B cell (primary cell): ENCODE results near the gene MYADML2. TPM values are rescaled to one million over a fixed set of nuclear protein-coding genes. Genes with fewer than 3 reads are reported as not detected.
A peak's percentile ranks its signal among the peaks of the same experiment; 100 is the strongest.

Source experiments
- ATAC-seq: fragments of 200-7000 bp; cut with Tn5 transposase; one replicate; pipeline ENCODE4 v1.10.0; 2021; ENCODE audit warnings: low read depth, mild to moderate bottlenecking, moderate number of reproducible peaks, moderate library complexity
- CTCF ChIA-PET: fragments of 350-600 bp; sonication (Branson Sonifier 250); formaldehyde crosslinking; loops from one replicate; lab custom pipeline; 2021; ENCODE audit warnings: antibody characterized with exemption, inconsistent platforms; lab: Charles Lee
- POLR2A ChIA-PET: fragments of 350-600 bp; sonication (Branson Sonifier 250); formaldehyde crosslinking; loops from one replicate; lab custom pipeline; 2021; ENCODE audit warnings: antibody characterized with exemption; lab: Charles Lee
- DNase-seq: peaks from one replicate; pipeline ENCODE4 v3.0.0; 2013
- H2AFZ ChIP-seq: 2 replicates; pipeline ENCODE4 v1.6.1; 2012; ENCODE audit warnings: mild to moderate bottlenecking, low read depth, low read length; ENCODE audit not compliant: insufficient read depth, poor library complexity, severe bottlenecking
- H3K27ac ChIP-seq, 2 donors: 1 replicate in 1 of 2; 2 replicates in 1 of 2; pipeline ENCODE4 v1.5.1; 2012 to 2013; ENCODE audit warnings: low read length in 2 of 2, mild to moderate bottlenecking in 2 of 2, moderate library complexity in 1 of 2
- H3K27me3 ChIP-seq, 4 experiments: fragments of 200-600 bp in 1 of 4; sonication (generic) in 1 of 4; replicated peaks in 1 of 4; 1 replicate in 2 of 4; 2 replicates in 2 of 4; pipeline versions ENCODE4 v1.6.1 to v1.7.0; 2013 to 2016; ENCODE audit warnings: low read length in 3 of 4, mild to moderate bottlenecking in 2 of 4, mixed read lengths in 1 of 4, moderate library complexity in 1 of 4; ENCODE audit not compliant: insufficient read depth in 4 of 4, control insufficient read depth in 3 of 4; ENCODE audit errors: control extremely low read depth in 1 of 4
- H3K36me3 ChIP-seq, 2 experiments: replicated peaks in 1 of 2; 1 replicate in 1 of 2; 2 replicates in 1 of 2; pipeline versions ENCODE4 v1.6.1 to v1.7.1; 2013; ENCODE audit warnings: low read length in 1 of 2; ENCODE audit not compliant: insufficient read depth in 2 of 2, control insufficient read depth in 1 of 2; ENCODE audit errors: control extremely low read depth in 1 of 2, extremely low read depth in 1 of 2
- H3K4me1 ChIP-seq, 2 donors: fragments of 200-600 bp in 1 of 2; sonication (generic) in 1 of 2; 1 replicate in 1 of 2; 2 replicates in 1 of 2; pipeline versions ENCODE4 v1.5.1 to v1.6.1; 2013 to 2017; ENCODE audit warnings: low read length in 2 of 2; ENCODE audit not compliant: control insufficient read depth in 2 of 2, insufficient read depth in 2 of 2
- H3K4me2 ChIP-seq: replicated peaks from 2 replicates; pipeline ENCODE3; 2012; ENCODE audit warnings: mild to moderate bottlenecking, low read depth, low read length; ENCODE audit not compliant: poor library complexity, severe bottlenecking
- H3K4me3 ChIP-seq, 5 experiments: fragments of 200-600 bp in 1 of 5; sonication (generic) in 1 of 5; 1 replicate in 3 of 5; 2 replicates in 2 of 5; pipeline versions ENCODE4 v1.5.1 to v1.7.0; 2011 to 2016; ENCODE audit warnings: low read length in 4 of 5, mild to moderate bottlenecking in 4 of 5, low read depth in 2 of 5, control low read depth in 1 of 5, moderate library complexity in 1 of 5; ENCODE audit not compliant: insufficient read depth in 1 of 5; ENCODE audit errors: control extremely low read depth in 1 of 5, extremely low read depth in 1 of 5
- H3K79me2 ChIP-seq: fragments of 200-600 bp; sonication (generic); one replicate; pipeline ENCODE4 v1.6.0; 2016; ENCODE audit warnings: low read length; ENCODE audit not compliant: control insufficient read depth, insufficient read depth
- H3K9ac ChIP-seq: fragments of 200-600 bp; sonication (generic); 2 replicates; pipeline ENCODE4 v1.6.1; 2017; ENCODE audit warnings: mild to moderate bottlenecking, low read length, moderate library complexity
- H3K9me3 ChIP-seq, 3 donors: one replicate each; pipeline versions ENCODE4 v1.6.1 to v1.7.1; 2013; ENCODE audit warnings: low read length in 2 of 3; ENCODE audit not compliant: control insufficient read depth in 2 of 3, insufficient read depth in 1 of 3; ENCODE audit errors: control extremely low read depth in 1 of 3
- H4K20me1 ChIP-seq: 2 replicates; pipeline ENCODE4 v1.6.0; 2012; ENCODE audit warnings: mild to moderate bottlenecking, low read length; ENCODE audit not compliant: insufficient read depth, control insufficient read depth, poor library complexity, severe bottlenecking
- H3K27ac Mint-ChIP-seq: one replicate; pipeline ENCODE4 v1.8.0; 2021; ENCODE audit warnings: mixed read lengths
- H3K27me3 Mint-ChIP-seq: one replicate; pipeline ENCODE4 v1.8.0; 2021; ENCODE audit warnings: mixed read lengths
- H3K4me1 Mint-ChIP-seq: one replicate; pipeline ENCODE4 v1.8.0; 2021; ENCODE audit warnings: mixed read lengths
- H3K4me3 Mint-ChIP-seq: one replicate; pipeline ENCODE4 v1.8.0; 2021; ENCODE audit warnings: mixed read lengths
- H3K9me3 Mint-ChIP-seq: one replicate; pipeline ENCODE4 v1.8.0; 2022; ENCODE audit warnings: mixed read lengths; ENCODE audit not compliant: insufficient read depth
- CTCF ChIP-seq: fragments of 200-600 bp; IDR thresholded peaks from one replicate; pipeline ENCODE4 v1.8.0; 2022; ENCODE audit warnings: antibody characterized with exemption, mild to moderate bottlenecking
- EZH2 ChIP-seq: IDR thresholded peaks from 2 replicates; pipeline ENCODE4 v1.6.1; 2012; ENCODE audit warnings: borderline replicate concordance, low read depth, mild to moderate bottlenecking, moderate library complexity, low read length; ENCODE audit not compliant: insufficient read depth, poor library complexity, severe bottlenecking
- whole genome bisulfite sequencing: methylation state at CpG from one replicate; pipeline ENCODE4 v1.1.5; 2013; ENCODE audit warnings: missing lambda C conversion rate; ENCODE audit not compliant: insufficient coverage; 5-methylcytosine and 5-hydroxymethylcytosine counted together
- intact Hi-C: fragments of 100-400 bp; cut with micrococcal nuclease; formaldehyde crosslinking; loops from one replicate; pipeline ENCODE4 v1.10.0; 2022
- polyA plus RNA-seq: library from polyadenylated mRNA; depleted of rRNA; stranded (reverse); fragments of >200 nt; gene quantifications from 2 replicates; pipeline ENCODE4 v1.2.3, GENCODE V29; 2012
- total RNA-seq, 2 donors: library from RNA; stranded (reverse); fragments of 120-200 nt in 1 of 2; gene quantifications; 1 replicate in 1 of 2; 2 replicates in 1 of 2; pipeline versions ENCODE4 v1.2.3 to v1.2.4, GENCODE V29; 2013 to 2022

The MYADML2 gene
- total and polyA plus RNA-seq, 2 donors (not counting 1 experiment from before 2014, with no cell fraction given) = not detected

- H3K27ac ChIP-seq = no peak overlapping the region
- no peaks in the 10 kb centered on the region for H3K27me3 ChIP-seq
- peak overlapping the region; percentile 78 for H3K9ac ChIP-seq
- intact Hi-C loops = no loop called here
- H4K20me1 ChIP-seq = peaks cover 52% of the 10 kb centered on the region
- peak overlapping the region; percentile 88 for H3K4me2 ChIP-seq
- WGBS = 89% methylated on average over 12 of the region's 21 CpGs
- no peaks in the 10 kb centered on the region for H3K27me3 Mint-ChIP-seq
- ATAC-seq = no peak
- peaks cover 0 to 39% of the 10 kb centered on the region in 2 experiments for H3K36me3 ChIP-seq
- peaks cover 59% of the 10 kb centered on the region for H3K79me2 ChIP-seq
- ChIA-PET POLR2A (interaction anchor here (0.7 kb wide), 1 partner anchor 14 kb away, joined by 3 read pairs; no protein-coding TSS in a partner anchor), CTCF (interaction anchor here (1.4 to 1.6 kb wide), 3 partner anchors 11 to 43 kb away, joined by 3 to 8 read pairs (median 3); partner anchors contain the start of gene MAFG)
- TF ChIP-seq EZH2 (no peak), CTCF (no peak)
- H3K4me1 Mint-ChIP-seq = peaks cover 29% of the 10 kb centered on the region
- H3K9me3 ChIP-seq = peaks cover 0 to 3% (median 0%) of the 10 kb centered on the region in 3 donors
- peak overlapping the region; percentile 53 for H3K27ac Mint-ChIP-seq
- H3K4me3 ChIP-seq = peak overlapping the region in 1 of 5 experiments; percentile 69
- no peak overlapping the region for H2AFZ ChIP-seq
- H3K4me1 ChIP-seq = peaks cover 16 to 26% of the 10 kb centered on the region in 2 donors
- H3K4me3 Mint-ChIP-seq = peak overlapping the region; percentile 91
- DNase-seq = no peak
- no peaks in the 10 kb centered on the region for H3K9me3 Mint-ChIP-seq
Observed at GRCh38 chr17:81916234-81917001, 30.6 kb downstream of the MYADML2 start.

GRCh38 chr17:81915331-81915730, 31.7 kb downstream of the MYADML2 start:
- CTCF ChIA-PET = no interaction called here
- H3K9me3 Mint-ChIP-seq = no peaks in the 10 kb centered on the region

More at GRCh38 chr17:81915331-81915730, 31.7 kb downstream of the MYADML2 start:
- Mint-ChIP-seq H3K27ac (no peak overlapping the region), H3K4me3 (no peak overlapping the region), H3K4me1 (peaks cover 31% of the 10 kb centered on the region), H3K27me3 (no peaks in the 10 kb centered on the region)
- no peak for TF ChIP-seq CTCF
- no peak for TF ChIP-seq EZH2
- no peak overlapping the region for H3K9ac ChIP-seq
- ATAC-seq (no peak), DNase-seq (no peak)
- H3K4me3 ChIP-seq = no peak overlapping the region
- H3K4me2 ChIP-seq = no peak overlapping the region
- H3K27me3 ChIP-seq = no peaks in the 10 kb centered on the region
- peaks cover 0 to 3% (median 0%) of the 10 kb centered on the region in 3 donors for H3K9me3 ChIP-seq
- peaks cover 57% of the 10 kb centered on the region for H4K20me1 ChIP-seq
- no peak overlapping the region for H2AFZ ChIP-seq
- POLR2A ChIA-PET = no interaction called here
- intact Hi-C loops = no loop called here
- 98% methylated on average over 12 of the region's 12 CpGs for WGBS
- H3K27ac ChIP-seq = no peak overlapping the region
- H3K4me1 ChIP-seq = peaks cover 20 to 32% of the 10 kb centered on the region in 2 donors
- H3K79me2 ChIP-seq = peaks cover 57% of the 10 kb centered on the region
- H3K36me3 ChIP-seq = peaks cover 0 to 39% of the 10 kb centered on the region in 2 experiments
